ENCODE data around the gene SLC26A1. TPM values are rescaled to one million over a fixed set of nuclear protein-coding genes. Genes with fewer than 3 reads are reported as not detected.

The SLC26A1 gene
- total and polyA plus RNA-seq, 12 donors, result 0.06 to 0.66 (median 0.33) TPM; not detected in 8

- intact Hi-C loops (cut with DNase I), result no loop called here
- ATAC-seq, result no peak
- H3K9me3 ChIP-seq, result no peaks in the 10 kb centered on the region
- H3K4me1 ChIP-seq, result peaks cover 0 to 26% (median 5%) of the 10 kb centered on the region in 9 donors
- peaks cover 0 to 44% (median 41%) of the 10 kb centered on the region in 7 donors for H3K27me3 ChIP-seq
- TF ChIP-seq CTCF (IDR thresholded peaks at IDR 0.05), result no peak
- no peak overlapping the region for H3K27ac ChIP-seq
- H3K36me3 ChIP-seq, result peaks cover 0 to 2% (median 0%) of the 10 kb centered on the region in 9 donors
- H3K4me3 ChIP-seq, result no peak overlapping the region
- 68 to 78% methylated on average over 16 of the region's 16 CpGs for WGBS, 2 donors
- no peak for DNase-seq
These were observed 37.4 kb upstream of the SLC26A1 start for GRCh38 chr4:1030559-1030958.

GRCh38 chr4:1030031-1030430 is 36.8 kb upstream of the SLC26A1 start:
- Histone ChIP-seq H3K27me3 (peaks cover 0 to 44% (median 41%) of the 10 kb centered on the region in 7 donors), H3K27ac (no peak overlapping the region), H3K4me1 (peaks cover 0 to 21% (median 0%) of the 10 kb centered on the region in 9 donors), H3K9me3 (no peaks in the 10 kb centered on the region), H3K36me3 (peaks cover 0 to 7% (median 0%) of the 10 kb centered on the region in 9 donors), H3K4me3 (no peak overlapping the region)
- TF ChIP-seq CTCF (IDR thresholded peaks at IDR 0.05), result no peak
- intact Hi-C loops (cut with DNase I), result no loop called here
- ATAC-seq (no peak), DNase-seq (no peak)
- WGBS, 2 donors, result 68% methylated on average over 12 of the region's 12 CpGs

- ATAC-seq (no peak), DNase-seq (no peak)
- peaks cover 0 to 44% (median 38%) of the 10 kb centered on the region in 7 donors for H3K27me3 ChIP-seq
- WGBS, 2 donors, result 54 to 65% methylated on average over 16 to 17 of the region's 17 CpGs
- H3K36me3 ChIP-seq, result peaks cover 0 to 11% (median 0%) of the 10 kb centered on the region in 9 donors
- no peaks in the 10 kb centered on the region for H3K9me3 ChIP-seq
- TF ChIP-seq CTCF (IDR thresholded peaks at IDR 0.05), result no peak
- intact Hi-C loops (cut with DNase I), result no loop called here
- H3K4me1 ChIP-seq, result peaks cover 0 to 18% (median 0%) of the 10 kb centered on the region in 9 donors
- no peak overlapping the region for H3K4me3 ChIP-seq
- H3K27ac ChIP-seq, result no peak overlapping the region
These were observed 36.3 kb upstream of the SLC26A1 start for GRCh38 chr4:1029529-1029928.

- intact Hi-C loops (cut with DNase I), result no loop called here
- no peak overlapping the region for H3K27ac ChIP-seq
- ATAC-seq, result no peak
- WGBS, 2 donors, result 82 to 85% methylated on average over 36 of the region's 36 CpGs
- H3K27me3 ChIP-seq, result peaks cover 0 to 40% (median 32%) of the 10 kb centered on the region in 7 donors
- no peak for DNase-seq
- H3K9me3 ChIP-seq, result no peaks in the 10 kb centered on the region
- no peak for TF ChIP-seq CTCF (IDR thresholded peaks at IDR 0.05)
- peaks cover 0 to 15% (median 0%) of the 10 kb centered on the region in 9 donors for H3K36me3 ChIP-seq
- no peak overlapping the region for H3K4me3 ChIP-seq
- peaks cover 0 to 12% (median 0%) of the 10 kb centered on the region in 9 donors for H3K4me1 ChIP-seq
These were observed 35.5 kb upstream of the SLC26A1 start for GRCh38 chr4:1028574-1029220.
